Large intestine (tissue), 3 donors: Measurements from ENCODE around the gene PGA3. TPM values are rescaled to one million over a fixed set of nuclear protein-coding genes. Genes with fewer than 3 reads are reported as not detected.
"Not testable (repeated sequence)": the region's sequence is repeated elsewhere in the genome, so short reads cannot be mapped to it uniquely, and the experiment has no call there.

ENCODE experiments used
- DNase-seq, 2 donors: peaks; one replicate each; pipeline versions ENCODE4 v3.0.0 to v3.0.0-alpha.2; 2013
- H3K27ac ChIP-seq: one replicate; pipeline ENCODE4 v1.5.1; 2013; ENCODE audit warnings: low read length
- H3K27me3 ChIP-seq: 2 replicates; pipeline ENCODE4 v1.6.1; 2013; ENCODE audit warnings: low read length; ENCODE audit not compliant: control insufficient read depth, insufficient read depth
- H3K36me3 ChIP-seq: 2 replicates; pipeline ENCODE4 v1.6.1; 2013; ENCODE audit warnings: low read length; ENCODE audit not compliant: control insufficient read depth, insufficient read depth
- H3K4me1 ChIP-seq: one replicate; pipeline ENCODE4 v1.6.1; 2013; ENCODE audit warnings: low read length; ENCODE audit not compliant: control insufficient read depth, insufficient read depth
- H3K4me3 ChIP-seq: one replicate; pipeline ENCODE4 v1.5.1; 2013; ENCODE audit warnings: low read length
- H3K9me3 ChIP-seq: one replicate; pipeline ENCODE4 v1.6.1; 2013; ENCODE audit warnings: mild to moderate bottlenecking, low read depth, low read length, moderate library complexity; ENCODE audit not compliant: control insufficient read depth
- WGBS: methylation state at CpG from one replicate; pipeline ENCODE4 v1.1.5; 2013; ENCODE audit warnings: low lambda C conversion rate; ENCODE audit not compliant: insufficient coverage; 5-methylcytosine and 5-hydroxymethylcytosine counted together
- polyA plus RNA-seq: library from polyadenylated mRNA; unstranded; fragments of 120-200 nt; gene quantifications from one replicate; pipeline ENCODE4 v1.2.1, GENCODE V29; 2013

The PGA3 gene
- polyA plus RNA-seq, 1 donor = 0.63 TPM

- peaks cover 9% of the 10 kb centered on the region for H3K9me3 ChIP-seq
- DNase-seq = no peak
- no peaks in the 10 kb centered on the region for H3K27me3 ChIP-seq
- WGBS = 83% methylated on average over 1 of the region's 3 CpGs
- H3K36me3 ChIP-seq = no peaks in the 10 kb centered on the region
- H3K27ac ChIP-seq = no peak overlapping the region
- H3K4me1 ChIP-seq = no peaks in the 10 kb centered on the region
- no peak overlapping the region for H3K4me3 ChIP-seq
Measured at GRCh38 chr11:61171907-61172306, 31.4 kb upstream of the PGA3 start.

DNA sequence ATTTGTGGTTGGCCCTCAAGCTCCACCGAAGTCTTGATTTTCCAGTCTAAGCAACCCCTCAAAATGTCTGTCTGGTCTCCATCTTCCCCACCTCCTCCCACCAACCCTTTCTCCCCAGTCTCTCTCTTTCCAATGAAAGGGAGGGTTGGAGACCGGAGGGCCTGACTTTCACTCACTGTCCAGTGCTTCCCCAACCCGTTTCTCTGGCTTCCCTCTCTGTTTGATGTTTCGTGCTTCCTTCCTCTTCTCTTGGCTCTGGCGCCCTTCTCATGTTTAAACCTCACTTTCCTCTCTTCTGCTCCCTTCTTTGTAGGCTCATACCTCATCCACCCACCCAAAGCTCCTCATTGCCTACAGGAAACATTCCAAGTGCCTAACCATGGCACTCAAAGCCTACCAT, 31.0 kb upstream of the PGA3 start:
- H3K27ac ChIP-seq = no peak overlapping the region
- no peak overlapping the region for H3K4me3 ChIP-seq
- no peaks in the 10 kb centered on the region for H3K27me3 ChIP-seq
- no peak for DNase-seq
- no peaks in the 10 kb centered on the region for H3K4me1 ChIP-seq
- H3K36me3 ChIP-seq = no peaks in the 10 kb centered on the region
- H3K9me3 ChIP-seq = peaks cover 5% of the 10 kb centered on the region
- WGBS = 74% methylated on average over 4 of the region's 5 CpGs

DNA sequence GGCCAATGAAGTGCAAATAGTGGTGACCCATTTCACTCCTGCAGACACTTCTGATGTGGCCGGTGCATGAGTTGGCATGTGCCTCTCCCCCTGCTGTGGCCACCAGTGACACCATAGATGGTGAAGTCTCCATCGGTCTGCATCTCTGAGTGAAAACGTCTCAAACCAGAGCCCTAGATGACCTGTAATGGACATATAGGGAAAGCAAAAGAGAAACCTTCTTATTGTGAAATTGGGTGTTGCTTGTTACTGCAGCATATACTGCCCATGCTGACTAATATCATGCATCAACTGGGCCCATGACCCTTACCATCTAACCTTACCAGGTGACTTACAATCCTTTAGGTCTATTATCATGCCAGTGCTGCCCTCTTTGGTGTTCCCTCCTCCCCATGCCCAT, 30.4 kb upstream of the PGA3 start:
- H3K4me3 ChIP-seq = no peak overlapping the region
- no CpG with 5 or more reads among the region's 3 CpGs for WGBS
- peaks cover 5% of the 10 kb centered on the region for H3K9me3 ChIP-seq
- no peak for DNase-seq
- H3K36me3 ChIP-seq = no peaks in the 10 kb centered on the region
- no peaks in the 10 kb centered on the region for H3K4me1 ChIP-seq
- no peaks in the 10 kb centered on the region for H3K27me3 ChIP-seq
- H3K27ac ChIP-seq = no peak overlapping the region

DNA sequence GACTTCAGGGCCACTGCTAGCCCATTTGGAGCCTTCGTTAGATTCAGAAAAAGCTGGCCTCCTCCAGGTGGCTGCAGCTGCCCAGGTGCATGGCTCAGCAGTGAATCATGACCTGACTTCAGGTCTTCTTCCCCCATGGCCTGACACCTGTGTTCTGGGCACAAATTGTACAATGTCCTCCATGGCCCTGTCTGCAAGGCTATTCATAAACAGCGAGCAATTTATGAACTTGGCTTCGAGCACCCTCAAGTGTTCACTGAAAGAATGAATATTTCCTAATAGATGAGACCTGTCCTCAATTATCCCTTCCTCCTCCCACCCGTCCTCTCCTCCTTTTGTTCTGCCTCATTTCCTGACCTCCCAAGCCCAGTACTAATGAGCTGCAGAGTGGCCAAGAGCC, 29.9 kb upstream of the PGA3 start:
- DNase-seq = no peak
- no peaks in the 10 kb centered on the region for H3K4me1 ChIP-seq
- peaks cover 5% of the 10 kb centered on the region for H3K9me3 ChIP-seq
- no CpG with 5 or more reads among the region's 4 CpGs for WGBS
- no peak overlapping the region for H3K4me3 ChIP-seq
- H3K27me3 ChIP-seq = no peaks in the 10 kb centered on the region
- no peak overlapping the region for H3K27ac ChIP-seq
- H3K36me3 ChIP-seq = no peaks in the 10 kb centered on the region

DNA sequence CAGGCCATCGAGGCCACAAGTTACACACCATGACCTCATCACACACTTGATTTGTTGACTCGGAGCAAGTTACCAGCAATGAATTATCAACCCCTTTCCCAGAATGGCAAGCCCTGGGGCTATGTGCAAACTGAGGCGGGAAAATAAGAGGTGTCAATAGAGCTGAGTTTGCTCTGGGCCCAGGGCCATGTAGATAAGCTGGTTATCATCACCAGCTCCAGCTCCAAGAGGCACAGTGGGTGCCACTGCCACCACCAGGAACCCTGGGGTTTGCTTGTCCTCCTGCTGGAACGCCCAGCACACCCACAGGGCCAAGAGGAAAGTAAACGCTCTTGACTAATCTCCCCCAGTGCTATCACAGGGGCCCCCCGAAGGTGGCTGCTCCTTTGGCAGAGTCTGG, 29.0 kb upstream of the PGA3 start:
- no peaks in the 10 kb centered on the region for H3K4me1 ChIP-seq
- no peak for DNase-seq
- no CpG with 5 or more reads among the region's 6 CpGs for WGBS
- no peak overlapping the region for H3K4me3 ChIP-seq
- H3K27me3 ChIP-seq = no peaks in the 10 kb centered on the region
- H3K9me3 ChIP-seq = peaks cover 5% of the 10 kb centered on the region
- H3K27ac ChIP-seq = no peak overlapping the region
- no peaks in the 10 kb centered on the region for H3K36me3 ChIP-seq

DNA sequence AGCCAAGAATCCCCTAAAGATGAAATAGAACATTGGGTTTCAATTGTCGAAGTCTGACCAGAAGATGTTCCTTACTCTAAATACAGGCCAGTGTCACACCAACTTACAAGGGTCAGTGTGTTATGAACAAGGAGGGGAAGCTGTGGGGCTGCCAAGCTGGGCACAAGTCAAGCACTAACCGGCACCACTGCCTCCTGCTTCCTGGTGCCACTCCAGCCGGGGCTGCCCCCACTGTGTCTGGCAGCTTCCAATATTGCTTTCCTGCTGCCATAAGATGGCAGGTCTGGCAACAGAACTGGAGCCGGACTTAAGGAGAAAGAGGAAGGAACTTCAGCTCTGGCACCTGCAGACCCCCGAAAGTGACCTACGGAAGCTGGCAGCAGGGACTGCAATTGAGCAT, 28.4 kb upstream of the PGA3 start:
- Histone ChIP-seq H3K9me3 (peaks cover 5% of the 10 kb centered on the region), H3K4me3 (no peak overlapping the region)
- no peak for DNase-seq

DNA sequence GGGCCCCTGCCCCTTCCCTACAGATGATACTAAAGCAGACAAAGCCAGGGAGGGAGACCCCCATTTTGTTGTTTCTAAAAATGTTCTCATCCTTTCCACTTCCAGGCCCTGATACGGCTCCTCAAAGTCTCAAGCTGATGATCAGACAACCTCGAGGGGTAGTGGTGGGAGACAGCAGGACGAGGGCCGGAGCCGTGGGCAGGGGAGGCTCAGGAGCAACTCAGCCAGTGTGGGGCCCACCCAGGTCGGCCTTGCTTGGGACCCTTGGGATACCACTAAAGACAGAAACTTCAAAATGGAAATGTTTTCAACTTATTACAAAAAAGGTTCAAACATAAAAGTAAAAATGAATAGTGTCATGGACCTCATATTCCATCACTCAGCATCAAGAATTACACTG, 26.9 kb upstream of the PGA3 start:
- Histone ChIP-seq H3K9me3 (peaks cover 5% of the 10 kb centered on the region), H3K4me1 (no peaks in the 10 kb centered on the region), H3K4me3 (no peak overlapping the region), H3K27me3 (no peaks in the 10 kb centered on the region), H3K27ac (no peak overlapping the region), H3K36me3 (no peaks in the 10 kb centered on the region)
- DNase-seq = no peak
- WGBS = 60% methylated on average over 1 of the region's 6 CpGs

More for the DNA sequence above, 28.4 kb upstream of the PGA3 start:
- Histone ChIP-seq H3K27ac (no peak overlapping the region), H3K4me1 (no peaks in the 10 kb centered on the region), H3K27me3 (no peaks in the 10 kb centered on the region), H3K36me3 (no peaks in the 10 kb centered on the region)
- no CpG with 5 or more reads among the region's 6 CpGs for WGBS

DNA sequence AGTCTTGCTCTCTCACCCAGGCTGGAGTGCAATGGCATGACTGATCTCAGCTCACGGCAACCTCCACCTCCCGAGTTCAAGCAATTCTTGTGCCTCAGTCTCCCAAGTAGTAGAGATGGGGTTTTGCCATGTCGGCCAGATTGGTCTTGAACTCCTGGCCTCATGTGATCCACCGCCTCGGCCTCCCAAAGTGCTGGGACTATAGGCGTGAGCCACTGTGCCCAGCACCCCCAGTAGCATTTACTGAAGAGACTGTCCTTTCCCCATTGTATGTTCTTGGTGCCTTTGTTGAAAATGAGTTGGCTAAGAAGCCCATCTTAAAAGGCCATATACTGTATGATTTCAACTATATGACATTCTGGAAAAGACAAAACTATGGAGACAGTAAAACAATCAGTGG, 23.1 kb upstream of the PGA3 start:
- DNase-seq, H3K36me3 ChIP-seq, H3K4me1 ChIP-seq, H3K27ac ChIP-seq, H3K4me3 ChIP-seq, H3K27me3 ChIP-seq, H3K9me3 ChIP-seq: not testable (repeated sequence)
- no CpG with 5 or more reads among the region's 6 CpGs for WGBS

GRCh38 chr11:61181489-61181888, 21.8 kb upstream of the PGA3 start:
- DNase-seq = no peak
- Histone ChIP-seq H3K27ac (no peak overlapping the region), H3K4me1 (no peaks in the 10 kb centered on the region), H3K9me3 (no peaks in the 10 kb centered on the region), H3K36me3 (no peaks in the 10 kb centered on the region), H3K4me3 (no peak overlapping the region), H3K27me3 (no peaks in the 10 kb centered on the region)
- 100% methylated on average over 1 of the region's 4 CpGs for WGBS

DNA sequence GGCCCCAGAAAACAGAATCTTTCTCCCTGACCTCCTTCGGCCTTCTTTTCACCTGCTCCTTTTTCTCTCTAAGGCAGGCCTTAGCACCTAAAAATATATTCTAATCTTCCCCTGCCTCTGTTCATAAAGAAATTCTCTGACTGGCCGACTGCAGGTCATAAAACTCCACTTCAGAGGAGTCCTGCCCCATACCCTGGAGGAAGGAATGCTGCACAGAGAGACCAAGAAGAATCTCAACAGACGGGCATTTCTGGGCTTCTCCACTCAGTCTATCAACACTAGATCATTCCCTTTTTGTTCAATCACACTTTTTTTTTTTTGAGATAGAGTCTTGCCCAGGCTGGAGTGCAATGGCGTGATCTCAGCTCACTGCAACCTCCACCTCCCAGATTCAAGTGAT, 19.7 kb upstream of the PGA3 start:
- no peak overlapping the region for H3K27ac ChIP-seq
- no peaks in the 10 kb centered on the region for H3K4me1 ChIP-seq
- no peaks in the 10 kb centered on the region for H3K27me3 ChIP-seq
- DNase-seq = no peak
- WGBS = 100% methylated on average over 1 of the region's 4 CpGs
- no peaks in the 10 kb centered on the region for H3K9me3 ChIP-seq
- no peaks in the 10 kb centered on the region for H3K36me3 ChIP-seq
- H3K4me3 ChIP-seq = no peak overlapping the region

GRCh38 chr11:61186504-61186903, 16.8 kb upstream of the PGA3 start:
- no peak overlapping the region for H3K4me3 ChIP-seq

More at GRCh38 chr11:61186504-61186903, 16.8 kb upstream of the PGA3 start:
- H3K36me3 ChIP-seq = no peaks in the 10 kb centered on the region
- no peak overlapping the region for H3K27ac ChIP-seq
- H3K9me3 ChIP-seq = no peaks in the 10 kb centered on the region
- no peak for DNase-seq
- H3K4me1 ChIP-seq = no peaks in the 10 kb centered on the region
- 86% methylated on average over 4 of the region's 8 CpGs for WGBS
- H3K27me3 ChIP-seq = no peaks in the 10 kb centered on the region
